ENCODE measurements around the gene ZNF526.

Gene ZNF526, protein sequence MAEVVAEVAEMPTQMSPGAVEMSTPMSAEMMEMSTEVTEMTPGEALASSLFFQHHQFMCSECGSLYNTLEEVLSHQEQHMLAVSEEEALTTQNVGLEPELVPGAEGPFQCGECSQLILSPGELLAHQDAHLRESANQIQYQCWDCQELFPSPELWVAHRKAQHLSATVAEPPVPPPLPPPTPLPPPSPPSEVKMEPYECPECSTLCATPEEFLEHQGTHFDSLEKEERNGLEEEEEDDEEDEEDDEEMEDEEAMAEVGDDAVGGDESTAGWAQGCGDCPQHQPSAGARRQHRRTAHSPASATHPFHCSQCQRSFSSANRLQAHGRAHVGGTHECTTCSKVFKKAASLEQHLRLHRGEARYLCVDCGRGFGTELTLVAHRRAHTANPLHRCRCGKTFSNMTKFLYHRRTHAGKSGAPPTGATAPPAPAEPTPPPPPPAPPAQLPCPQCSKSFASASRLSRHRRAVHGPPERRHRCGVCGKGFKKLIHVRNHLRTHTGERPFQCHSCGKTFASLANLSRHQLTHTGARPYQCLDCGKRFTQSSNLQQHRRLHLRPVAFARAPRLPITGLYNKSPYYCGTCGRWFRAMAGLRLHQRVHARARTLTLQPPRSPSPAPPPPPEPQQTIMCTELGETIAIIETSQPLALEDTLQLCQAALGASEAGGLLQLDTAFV

DNA sequence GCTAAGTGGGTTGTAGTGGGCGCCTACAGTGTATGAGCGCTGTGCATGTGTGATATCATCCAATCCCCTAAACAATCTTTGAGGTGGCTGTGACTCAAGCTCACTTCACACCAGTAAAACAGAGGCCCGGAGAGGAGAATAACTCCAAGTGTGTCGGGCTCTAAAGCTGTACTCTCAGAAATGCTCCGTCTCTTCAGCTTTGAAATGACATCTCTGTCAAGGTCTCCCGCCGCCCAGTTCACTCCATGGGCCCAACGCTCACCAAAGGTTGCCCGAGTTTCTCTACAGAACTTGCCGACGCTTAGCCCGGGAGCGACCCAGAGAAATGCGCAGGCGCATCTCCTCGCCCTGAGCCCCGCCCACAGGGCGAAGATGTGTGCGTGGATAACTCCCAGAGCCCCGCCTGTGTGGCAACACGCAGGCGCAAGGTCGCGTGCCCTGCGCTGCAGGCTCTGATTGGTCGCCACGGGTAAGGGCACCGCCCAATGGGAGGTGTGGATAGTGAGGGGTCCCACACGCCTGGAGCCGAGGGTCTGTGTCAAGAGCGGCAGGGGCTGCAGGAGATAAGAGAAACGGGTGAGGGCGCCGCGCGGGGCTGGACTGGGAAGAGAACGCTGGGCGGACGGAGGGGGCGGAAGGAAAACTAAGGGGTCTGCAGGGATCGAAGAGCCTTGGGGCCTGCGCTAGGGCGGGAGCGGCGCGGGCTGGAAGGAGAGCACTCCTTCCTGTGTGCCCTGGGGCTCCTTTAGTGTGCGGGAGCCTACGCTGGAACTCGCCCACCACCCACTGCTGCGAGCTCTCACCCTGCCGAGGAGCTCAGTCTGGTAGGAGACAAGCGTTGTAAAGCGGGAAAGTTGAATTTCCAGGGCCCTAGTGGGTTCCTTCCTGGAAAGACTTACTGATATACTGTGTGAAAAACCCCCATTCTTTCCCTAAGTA is at the start of gene ZNF526:
Gene ZNF526, plus strand, starts transcription at position 501 of the 939 bp plus-strand sequence. CDS start 4,092 bp downstream, outside the sequence.
- peak; percentile 85 for DNase-seq (ENCODE audit: low read depth)

DNA sequence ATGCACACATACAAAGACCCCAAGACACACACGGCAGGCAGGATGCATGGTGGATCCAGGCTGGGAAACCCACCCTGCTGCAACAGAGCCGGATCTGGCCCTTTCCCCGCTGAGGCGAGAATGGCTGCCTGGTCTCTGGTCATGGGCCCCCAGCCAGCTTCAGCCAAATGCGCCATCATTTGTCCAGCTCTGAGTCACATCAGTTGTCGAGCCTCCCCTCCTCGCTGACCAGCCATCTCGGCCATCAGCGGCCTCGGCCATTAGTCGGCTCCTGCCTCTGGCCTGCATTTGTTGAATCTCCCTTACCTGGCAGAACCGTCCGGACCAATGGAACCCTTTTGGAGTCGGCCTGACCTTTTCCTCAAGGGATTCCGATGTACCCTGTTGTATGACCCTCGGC is 49.4 kb upstream of the ZNF526 start:
- DNase-seq (ENCODE audit: low read depth), result no peak

DNA sequence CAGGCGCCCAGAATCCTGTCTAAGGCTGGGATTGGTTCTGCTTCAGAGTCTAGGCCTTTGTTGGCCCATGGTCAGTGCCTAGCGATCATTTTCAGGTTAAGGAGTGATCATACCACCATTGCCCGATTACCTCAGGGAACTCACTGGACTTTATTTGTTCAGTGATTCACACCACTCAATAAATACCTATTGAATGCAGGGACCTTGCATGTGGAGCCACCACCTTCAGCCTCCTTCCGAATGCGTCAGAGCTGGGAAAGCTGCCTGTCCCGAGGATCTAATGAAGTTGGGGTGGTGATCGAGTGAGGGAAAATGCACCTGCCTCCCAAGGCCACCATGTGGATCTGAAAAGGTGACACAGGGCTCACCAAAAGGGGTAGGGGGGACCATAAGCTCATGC is 47.9 kb upstream of the ZNF526 start:
- no peak for DNase-seq (ENCODE audit: low read depth)

DNA sequence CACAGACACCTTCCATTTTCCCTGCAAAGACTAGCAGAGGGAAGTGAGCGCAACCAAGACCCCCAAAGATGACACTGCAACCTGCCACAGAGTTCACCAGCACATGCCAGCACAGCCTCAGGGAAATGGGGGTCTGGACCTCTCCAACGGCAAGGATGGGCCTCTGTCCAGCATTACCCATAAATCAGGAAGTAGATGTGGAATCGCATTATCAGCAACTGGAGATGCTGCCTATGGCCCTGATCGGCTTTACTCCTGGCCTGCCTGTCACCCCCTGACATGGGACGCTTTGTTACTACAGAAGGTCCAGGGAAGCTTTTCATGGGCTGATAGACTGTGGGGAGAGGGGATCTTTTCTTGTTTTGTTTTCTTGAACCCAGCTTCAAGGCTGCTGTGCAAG is 46.4 kb upstream of the ZNF526 start:
- DNase-seq (ENCODE audit: low read depth), result no peak

DNA sequence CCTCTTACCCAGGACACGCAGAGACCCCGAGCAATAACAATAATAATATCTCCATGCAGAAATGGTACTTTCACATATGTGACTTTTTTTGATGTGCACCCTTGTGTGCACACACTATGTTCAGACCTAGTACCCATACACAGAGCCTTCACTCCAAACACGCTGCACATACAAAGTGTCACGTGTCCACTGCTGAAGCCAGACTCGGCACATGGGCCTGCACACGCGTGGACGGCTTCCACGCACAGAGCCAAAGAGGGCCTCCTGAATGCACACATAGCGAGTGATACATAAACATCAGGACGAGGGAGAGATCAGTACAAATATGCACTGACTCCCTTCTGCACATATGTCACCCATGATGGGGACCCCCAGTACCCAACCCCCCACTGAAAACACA is 45.9 kb upstream of the ZNF526 start:
- no peak for DNase-seq (ENCODE audit: low read depth)

GRCh38 chr19:42174958-42175734 is 45.0 kb upstream of the ZNF526 start:
- no peak for DNase-seq (ENCODE audit: low read depth)

DNA sequence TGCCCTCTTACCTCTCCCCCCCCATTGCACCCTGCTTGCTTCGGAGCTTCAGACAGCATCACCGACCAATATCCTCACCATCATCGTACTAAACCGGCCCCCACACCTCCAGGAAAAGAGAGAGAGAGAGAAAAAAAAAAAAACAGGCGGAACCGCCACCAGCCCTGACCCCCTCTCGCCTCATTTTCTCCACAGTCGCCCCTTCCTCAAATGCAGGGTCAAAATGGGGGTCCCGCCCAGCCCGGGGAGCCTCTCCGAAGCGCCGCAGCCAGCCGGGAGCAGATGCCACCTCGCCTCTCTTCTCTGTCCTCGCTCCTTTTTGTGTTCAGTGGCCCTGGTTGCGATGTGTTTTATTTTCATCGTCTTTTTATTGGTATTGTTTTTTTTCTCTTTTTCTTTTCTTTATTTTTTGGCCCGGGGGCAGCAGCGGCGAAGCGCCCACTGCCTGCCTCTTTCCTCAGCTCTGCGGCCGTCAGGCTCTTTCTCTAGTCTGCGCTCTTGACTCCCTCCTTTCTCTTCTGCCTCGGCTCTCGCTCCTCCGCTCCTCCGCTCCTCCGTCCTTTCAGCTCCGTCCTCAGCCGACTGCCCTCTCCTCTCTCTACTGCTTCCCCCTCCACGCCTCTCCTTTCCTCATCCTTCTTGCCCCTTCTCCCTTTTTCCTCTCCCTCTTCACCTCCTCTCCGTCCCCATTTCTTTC is 44.0 kb upstream of the ZNF526 start:
- DNase-seq (ENCODE audit: low read depth), result no peak

DNA sequence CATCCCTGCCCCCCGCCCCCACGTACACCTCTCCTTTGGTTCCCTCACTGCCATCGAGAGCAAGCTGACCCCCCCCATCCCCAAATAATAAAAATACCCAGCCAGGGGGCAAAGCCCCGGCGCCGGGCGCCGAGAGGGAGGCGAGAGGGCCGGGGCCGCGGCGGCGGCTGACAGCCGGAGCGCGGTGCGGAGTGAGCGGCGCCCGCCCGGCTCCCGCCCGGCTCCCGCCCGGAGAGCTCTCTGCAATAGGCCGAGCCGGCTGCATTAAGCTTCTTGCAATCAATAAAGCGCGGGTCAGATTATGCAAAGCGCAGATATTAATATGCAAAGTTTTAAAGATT is 43.5 kb upstream of the ZNF526 start:
- DNase-seq (ENCODE audit: low read depth), result no peak

DNA sequence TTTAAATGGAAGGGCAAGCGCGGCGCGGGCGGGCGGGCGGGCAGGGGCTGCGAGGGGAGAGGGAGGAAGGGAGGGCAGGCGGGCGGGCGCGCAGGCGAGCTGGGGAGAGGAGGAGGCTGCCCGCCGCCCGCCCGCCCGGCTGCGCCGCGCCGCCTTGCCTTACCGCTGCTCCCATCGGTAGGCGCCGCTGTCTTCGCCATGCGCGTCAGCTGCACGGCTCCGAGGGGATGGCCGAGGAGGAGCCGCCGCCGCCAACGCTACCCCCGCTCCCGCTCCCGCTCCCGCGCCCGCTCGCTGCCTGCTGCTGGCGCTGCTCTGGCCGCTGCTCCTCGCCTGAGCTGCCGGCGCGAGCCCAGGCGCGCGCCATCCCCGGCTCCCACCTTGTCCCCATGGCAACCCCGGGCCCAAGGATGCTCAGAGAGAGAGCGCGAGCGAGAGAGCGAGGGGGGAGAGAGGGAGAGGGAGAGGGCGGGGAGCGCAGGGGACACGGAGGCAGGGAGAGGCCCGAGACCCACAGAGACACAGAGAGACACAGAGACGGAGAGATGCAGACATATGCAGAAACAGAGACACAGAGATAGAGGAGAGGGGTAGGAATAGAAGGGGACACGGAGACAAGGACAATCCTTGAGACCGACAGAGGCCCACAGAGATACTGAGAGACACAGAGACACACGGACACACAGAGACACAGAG is 43.0 kb upstream of the ZNF526 start:
- peak; percentile 38 for DNase-seq (ENCODE audit: low read depth)

- DNase-seq (ENCODE audit: low read depth), result no peak
These were observed 42.5 kb upstream of the ZNF526 start for GRCh38 chr19:42177686-42178019.

GRCh38 chr19:42178791-42179674 is 41.1 kb upstream of the ZNF526 start:
- no peak for DNase-seq (ENCODE audit: low read depth)

DNA sequence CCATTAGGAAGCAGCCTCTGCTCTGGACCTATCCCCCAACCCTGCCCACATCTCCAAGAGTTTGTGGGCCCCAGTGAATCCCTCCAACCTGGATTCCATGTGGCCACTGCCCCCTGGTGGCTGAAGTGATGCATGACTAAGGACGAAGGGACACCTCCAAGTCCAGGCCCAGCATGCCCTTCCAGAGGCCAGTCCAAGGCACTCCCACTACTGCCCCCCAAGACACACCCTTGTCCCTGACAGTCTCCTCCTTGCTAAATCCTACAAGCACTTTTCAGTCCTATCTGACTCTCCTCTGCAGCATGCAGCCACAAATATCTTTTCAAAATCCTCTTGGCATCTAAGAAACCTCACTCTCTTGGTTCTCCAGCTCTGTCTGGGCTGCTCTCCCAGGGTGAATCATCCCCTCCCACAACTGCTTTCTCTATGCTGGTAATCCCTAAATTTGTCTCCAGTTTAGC is 35.7 kb upstream of the ZNF526 start:
- peak; percentile 50 for DNase-seq (ENCODE audit: low read depth)

DNA sequence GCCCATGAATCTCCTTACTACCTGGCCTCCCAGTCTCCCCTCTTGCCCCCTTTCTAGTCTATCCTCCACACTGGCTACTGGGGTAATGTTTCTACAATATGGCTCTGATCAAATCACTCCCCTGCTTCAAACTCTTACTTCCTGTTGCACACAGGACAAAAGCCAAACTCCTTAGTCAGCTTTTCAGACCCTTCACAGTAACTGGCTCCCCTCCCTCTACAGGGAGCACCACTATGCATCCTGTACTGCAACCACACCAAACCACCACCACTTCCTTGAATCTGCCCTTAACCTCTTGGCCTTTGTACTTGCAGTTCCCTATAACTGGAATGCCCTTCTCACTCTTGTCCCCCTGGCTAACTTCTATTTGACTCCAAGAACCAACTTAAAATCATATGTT is 34.8 kb upstream of the ZNF526 start:
- no peak for DNase-seq (ENCODE audit: low read depth)

- no peak for DNase-seq (ENCODE audit: low read depth)
These were observed 31.4 kb upstream of the ZNF526 start for GRCh38 chr19:42188665-42189064.

- no peak for DNase-seq (ENCODE audit: low read depth)
These were observed 31.0 kb upstream of the ZNF526 start for GRCh38 chr19:42189133-42189532.

GRCh38 chr19:42191330-42191729 is 28.8 kb upstream of the ZNF526 start:
- no peak for DNase-seq (ENCODE audit: low read depth)

DNA sequence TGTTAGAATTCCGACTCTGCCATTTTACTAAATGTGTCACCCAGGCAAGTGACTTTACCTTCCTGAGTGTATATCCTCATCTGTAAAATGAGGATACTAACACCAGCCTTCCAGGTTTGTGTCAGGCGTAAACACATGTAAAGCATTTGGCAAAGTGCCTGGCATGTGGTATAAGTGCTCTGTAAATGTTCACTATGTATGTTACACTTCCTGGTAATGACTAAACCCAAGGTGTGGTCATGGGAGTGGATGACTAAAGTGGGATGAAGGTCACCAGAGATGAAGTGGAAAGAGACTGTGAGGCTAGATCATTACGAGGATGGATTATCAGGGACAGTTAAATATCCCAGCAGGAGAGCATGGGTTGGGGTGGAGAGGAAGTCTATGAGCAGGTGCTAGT is 28.3 kb upstream of the ZNF526 start:
- DNase-seq (ENCODE audit: low read depth), result no peak

- DNase-seq (ENCODE audit: low read depth), result no peak
These were observed 26.8 kb upstream of the ZNF526 start for GRCh38 chr19:42193294-42193693.

GRCh38 chr19:42193706-42194105 is 26.4 kb upstream of the ZNF526 start:
- DNase-seq (ENCODE audit: low read depth), result no peak

Measured in stimulated activated CD8-positive, alpha-beta memory T cell treated with anti-CD3 and anti-CD28 coated beads, Interleukin-15, amount 100 ng/mL, for 1 hour (primary cell).